Esophagus muscularis mucosa (tissue), 4 donors: Measurements from ENCODE around the gene CRISPLD2. TPM values are rescaled to one million over a fixed set of nuclear protein-coding genes. Genes with fewer than 3 reads are reported as not detected.

Experiments
- DNase-seq: peaks from one replicate; pipeline ENCODE4 v3.0.0-alpha.2; 2017; ENCODE audit errors: extremely low spot score
- H3K27ac ChIP-seq, 4 donors: fragments of 200-600 bp; sonication (generic); replicated peaks in 1 of 4; 1 replicate in 3 of 4; 2 replicates in 1 of 4; pipeline ENCODE4 v1.5.1; 2016 to 2019; ENCODE audit warnings: mild to moderate bottlenecking in 1 of 4
- H3K27me3 ChIP-seq, 4 donors: fragments of 200-600 bp; sonication (generic); one replicate each; pipeline versions ENCODE4 v1.5.1 to v1.6.0; 2016 to 2019
- H3K36me3 ChIP-seq, 4 donors: fragments of 200-600 bp; sonication (generic); one replicate each; pipeline ENCODE4 v1.5.1; 2016 to 2019
- H3K4me1 ChIP-seq, 4 donors: fragments of 200-600 bp; sonication (generic); one replicate each; pipeline ENCODE4 v1.5.1; 2016 to 2019
- H3K4me3 ChIP-seq, 4 donors: fragments of 200-600 bp; sonication (generic); 1 replicate in 2 of 4; 2 replicates in 2 of 4; pipeline ENCODE4 v1.5.1; 2016 to 2019; ENCODE audit warnings: mild to moderate bottlenecking in 4 of 4, moderate library complexity in 1 of 4
- H3K9me3 ChIP-seq, 4 donors: fragments of 200-600 bp; sonication (generic); 1 replicate in 3 of 4; 2 replicates in 1 of 4; pipeline ENCODE4 v1.5.1; 2016 to 2019
- CTCF ChIP-seq, 3 experiments: fragments of 200-600 bp in 2 of 3; fragments of 450-650 bp in 1 of 3; sonication (generic) in 2 of 3; IDR thresholded peaks; one replicate each; pipeline ENCODE4 v1.5.1; 2017 to 2019; ENCODE audit warnings: antibody characterized with exemption in 3 of 3, mild to moderate bottlenecking in 2 of 3, moderate library complexity in 1 of 3
- EP300 ChIP-seq: sonication (generic); formaldehyde crosslinking; IDR thresholded peaks from one replicate; pipeline ENCODE4 v1.6.1; 2017; ENCODE audit warnings: antibody characterized with exemption
- POLR2A ChIP-seq: fragments of 450-650 bp; IDR thresholded peaks from one replicate; pipeline ENCODE4 v1.6.1; 2017; ENCODE audit warnings: antibody characterized with exemption, moderate library complexity, mild to moderate bottlenecking, low read depth
- POLR2AphosphoS5 ChIP-seq, 2 donors: sonication (generic); formaldehyde crosslinking; IDR thresholded peaks; one replicate each; pipeline ENCODE4 v1.6.1; 2017; ENCODE audit warnings: antibody characterized with exemption in 2 of 2
- WGBS: methylation state at CpG from one replicate; pipeline ENCODE4 v1.1.5; 2018; 5-methylcytosine and 5-hydroxymethylcytosine counted together
- intact Hi-C: fragments of 100-400 bp; cut with DNase I; formaldehyde crosslinking; loops from one replicate; pipeline ENCODE4 v1.15.1; 2023
- total RNA-seq, 4 donors: library from RNA; depleted of rRNA; stranded (reverse); fragments of >200 nt; gene quantifications; one replicate each; pipeline versions ENCODE4 v1.1.0 to v1.2.1, GENCODE V29; 2016

Gene CRISPLD2
- total RNA-seq, 4 donors from 2014 or later: 230 to 568 (median 289) TPM

- Histone ChIP-seq H3K4me1 (peaks cover 76 to 100% (median 96%) of the 10 kb centered on the region in 4 donors), H3K4me3 (peak overlapping the region in 3 of 4 donors; percentile 0 to 49 (median 31)), H3K27me3 (no peaks in the 10 kb centered on the region), H3K27ac (peak overlapping the region; percentile 94 to 97 (median 96)), H3K9me3 (no peaks in the 10 kb centered on the region), H3K36me3 (peaks cover 4 to 21% (median 18%) of the 10 kb centered on the region in 4 donors)
- no peak for DNase-seq
- intact Hi-C loops: no loop called here
- TF ChIP-seq POLR2A (no peak), POLR2AphosphoS5 (IDR thresholded peaks at IDR 0.05) (no peak), EP300 (no peak), CTCF (IDR thresholded peaks at IDR 0.05) (no peak)
- 73% methylated on average over 12 of the region's 34 CpGs for WGBS
Observed at GRCh38 chr16:84833542-84834402, 14.0 kb downstream of the CRISPLD2 start.

- peak; percentile 60 for TF ChIP-seq EP300
- no peak for TF ChIP-seq POLR2AphosphoS5 (IDR thresholded peaks at IDR 0.05)
- Histone ChIP-seq H3K27ac (peak overlapping the region; percentile 94 to 97 (median 96)), H3K9me3 (no peaks in the 10 kb centered on the region), H3K4me1 (peaks cover 75 to 100% (median 96%) of the 10 kb centered on the region in 4 donors), H3K27me3 (no peaks in the 10 kb centered on the region), H3K36me3 (peaks cover 6 to 28% (median 24%) of the 10 kb centered on the region in 4 donors), H3K4me3 (peak overlapping the region in 3 of 4 donors; percentile 0 to 31 (median 16))
- WGBS: 72% methylated on average over 6 of the region's 6 CpGs
- DNase-seq: no peak
- intact Hi-C loops: no loop called here
Observed at GRCh38 chr16:84834403-84834772, 14.6 kb downstream of the CRISPLD2 start.

- Histone ChIP-seq H3K4me1 (peaks cover 60 to 100% (median 94%) of the 10 kb centered on the region in 4 donors), H3K27me3 (no peaks in the 10 kb centered on the region), H3K27ac (peak overlapping the region; percentile 94 to 97 (median 96)), H3K9me3 (no peaks in the 10 kb centered on the region), H3K36me3 (peaks cover 9 to 40% (median 30%) of the 10 kb centered on the region in 4 donors), H3K4me3 (no peak overlapping the region)
- intact Hi-C loops: no loop called here
- 10% methylated on average over 7 of the region's 16 CpGs for WGBS
- no peak for TF ChIP-seq POLR2A
- peak in 1 of 2 donors; percentile 95 for TF ChIP-seq POLR2AphosphoS5 (IDR thresholded peaks at IDR 0.05)
- TF ChIP-seq EP300: peak; percentile 99
- DNase-seq: peak; percentile 97
Observed at GRCh38 chr16:84836234-84836647, 16.5 kb downstream of the CRISPLD2 start.

- H3K4me3 ChIP-seq: no peak overlapping the region
- no peaks in the 10 kb centered on the region for H3K9me3 ChIP-seq
- peaks cover 57 to 100% (median 94%) of the 10 kb centered on the region in 4 donors for H3K4me1 ChIP-seq
- no peaks in the 10 kb centered on the region for H3K27me3 ChIP-seq
- H3K27ac ChIP-seq: peak overlapping the region; percentile 94 to 97 (median 96)
- no peak for DNase-seq
- H3K36me3 ChIP-seq: peaks cover 8 to 43% (median 32%) of the 10 kb centered on the region in 4 donors
- no peak for TF ChIP-seq POLR2A
- no peak for TF ChIP-seq CTCF (IDR thresholded peaks at IDR 0.05)
- TF ChIP-seq EP300: no peak
- no peak for TF ChIP-seq POLR2AphosphoS5 (IDR thresholded peaks at IDR 0.05)
- intact Hi-C loops: no loop called here
- 85% methylated on average over 12 of the region's 12 CpGs for WGBS
Observed at GRCh38 chr16:84836967-84837366, 17.2 kb downstream of the CRISPLD2 start.

GRCh38 chr16:84838383-84838948 is 18.7 kb downstream of the CRISPLD2 start:
- intact Hi-C loops: no loop called here
- no peaks in the 10 kb centered on the region for H3K9me3 ChIP-seq
- peaks cover 8 to 55% (median 37%) of the 10 kb centered on the region in 4 donors for H3K36me3 ChIP-seq
- DNase-seq: no peak
- H3K4me3 ChIP-seq: no peak overlapping the region
- H3K27ac ChIP-seq: peak overlapping the region; percentile 94 to 97 (median 96)
- 82% methylated on average over 16 of the region's 19 CpGs for WGBS
- no peaks in the 10 kb centered on the region for H3K27me3 ChIP-seq
- H3K4me1 ChIP-seq: peaks cover 52 to 100% (median 96%) of the 10 kb centered on the region in 4 donors
- TF ChIP-seq POLR2A (no peak), POLR2AphosphoS5 (IDR thresholded peaks at IDR 0.05) (no peak), EP300 (no peak), CTCF (IDR thresholded peaks at IDR 0.05) (no peak)
